Thymus (tissue), 11 donors: Measurements from ENCODE around the gene VEGFD. TPM values are rescaled to one million over a fixed set of nuclear protein-coding genes. Genes with fewer than 3 reads are reported as not detected.

Source experiments
- DNase-seq, 9 donors: peaks; one replicate each; pipeline ENCODE4 v3.0.0-alpha.2; 2013; ENCODE audit warnings: low spot score in 9 of 9, low read depth in 6 of 9, missing footprints in 1 of 9
- H3K27ac ChIP-seq, 2 donors: one replicate each; pipeline ENCODE4 v1.5.1; 2013; ENCODE audit warnings: control low read depth in 1 of 2, low read depth in 1 of 2, low read length in 1 of 2, mild to moderate bottlenecking in 1 of 2, moderate library complexity in 1 of 2
- H3K27me3 ChIP-seq, 2 donors: one replicate each; pipeline ENCODE4 v1.5.1; 2013; ENCODE audit warnings: low read length in 1 of 2; ENCODE audit not compliant: control insufficient read depth in 2 of 2, insufficient read depth in 1 of 2
- H3K36me3 ChIP-seq, 2 donors: one replicate each; pipeline ENCODE4 v1.5.1; 2013; ENCODE audit warnings: low read length in 1 of 2, mild to moderate bottlenecking in 1 of 2, moderate library complexity in 1 of 2; ENCODE audit not compliant: control insufficient read depth in 2 of 2, insufficient read depth in 2 of 2
- H3K4me1 ChIP-seq, 2 donors: one replicate each; pipeline ENCODE4 v1.5.1; 2013; ENCODE audit warnings: low read length in 2 of 2; ENCODE audit not compliant: control insufficient read depth in 2 of 2, insufficient read depth in 2 of 2
- H3K4me3 ChIP-seq, 2 donors: one replicate each; pipeline ENCODE4 v1.5.1; 2013; ENCODE audit warnings: low read length in 2 of 2, control low read depth in 1 of 2, mild to moderate bottlenecking in 1 of 2
- H3K9me3 ChIP-seq, 2 donors: one replicate each; pipeline ENCODE4 v1.5.1; 2013; ENCODE audit warnings: low read length in 1 of 2, mild to moderate bottlenecking in 1 of 2; ENCODE audit not compliant: control insufficient read depth in 2 of 2, insufficient read depth in 1 of 2
- WGBS: extraction: QIAGEN DNeasy Blood & Tissue Kit; methylation state at CpG from one replicate; pipeline ENCODE4 v1.1.7; 2013; 5-methylcytosine and 5-hydroxymethylcytosine counted together
- polyA plus RNA-seq: library from polyadenylated mRNA; stranded (reverse); fragments of 200-250 nt; gene quantifications from one replicate; pipeline ENCODE4 v1.2.3, GENCODE V29; 2013
- total RNA-seq: library from RNA; stranded (reverse); fragments of 120-200 nt; gene quantifications from one replicate; pipeline ENCODE4 v1.2.4, GENCODE V29; 2013
- donor health status: healthy.

VEGFD gene
- total and polyA plus RNA-seq, 2 donors = 0.05 to 0.64 TPM

GRCh38 chrX:15382813-15383212 is 1.4 kb downstream of the VEGFD start:
- 91% methylated on average over 8 of the region's 8 CpGs for WGBS

GRCh38 chrX:15376956-15377355 is 7.3 kb downstream of the VEGFD start:
- no peaks in the 10 kb centered on the region for H3K36me3 ChIP-seq
- no peaks in the 10 kb centered on the region for H3K9me3 ChIP-seq
- 97% methylated on average over 1 of the region's 1 CpG for WGBS
- no peaks in the 10 kb centered on the region for H3K27me3 ChIP-seq
- H3K4me3 ChIP-seq = no peak overlapping the region
- no peaks in the 10 kb centered on the region for H3K4me1 ChIP-seq
- H3K27ac ChIP-seq = no peak overlapping the region
- no peak for DNase-seq

More at GRCh38 chrX:15382813-15383212, 1.4 kb downstream of the VEGFD start:
- H3K4me1 ChIP-seq = no peaks in the 10 kb centered on the region
- no peak overlapping the region for H3K27ac ChIP-seq
- peak in 1 of 9 donors; percentile 21 for DNase-seq
- no peaks in the 10 kb centered on the region for H3K9me3 ChIP-seq
- no peak overlapping the region for H3K4me3 ChIP-seq
- H3K27me3 ChIP-seq = no peaks in the 10 kb centered on the region
- no peaks in the 10 kb centered on the region for H3K36me3 ChIP-seq

- H3K4me3 ChIP-seq = no peak overlapping the region
- WGBS = 96% methylated on average over 3 of the region's 3 CpGs
- H3K27me3 ChIP-seq = no peaks in the 10 kb centered on the region
Observed at GRCh38 chrX:15373976-15374375, 10.2 kb downstream of the VEGFD start.

GRCh38 chrX:15366506-15367352 is 17.5 kb downstream of the VEGFD start:
- WGBS = 49% methylated on average over 9 of the region's 9 CpGs
- Histone ChIP-seq H3K9me3 (no peaks in the 10 kb centered on the region), H3K36me3 (no peaks in the 10 kb centered on the region), H3K4me3 (no peak overlapping the region), H3K27ac (no peak overlapping the region), H3K4me1 (no peaks in the 10 kb centered on the region), H3K27me3 (no peaks in the 10 kb centered on the region)
- DNase-seq = no peak

More at GRCh38 chrX:15373976-15374375, 10.2 kb downstream of the VEGFD start:
- Histone ChIP-seq H3K27ac (no peak overlapping the region), H3K9me3 (no peaks in the 10 kb centered on the region), H3K36me3 (no peaks in the 10 kb centered on the region), H3K4me1 (no peaks in the 10 kb centered on the region)
- DNase-seq = no peak

GRCh38 chrX:15359701-15360100 is 24.5 kb downstream of the VEGFD start:
- H3K4me1 ChIP-seq = no peaks in the 10 kb centered on the region
- WGBS = 97% methylated on average over 2 of the region's 2 CpGs

GRCh38 chrX:15358533-15358932 is 25.7 kb downstream of the VEGFD start:
- Histone ChIP-seq H3K4me3 (no peak overlapping the region), H3K4me1 (no peaks in the 10 kb centered on the region), H3K36me3 (no peaks in the 10 kb centered on the region), H3K27ac (no peak overlapping the region), H3K27me3 (no peaks in the 10 kb centered on the region), H3K9me3 (no peaks in the 10 kb centered on the region)
- WGBS = 89% methylated on average over 2 of the region's 2 CpGs
- DNase-seq = no peak

More at GRCh38 chrX:15359701-15360100, 24.5 kb downstream of the VEGFD start:
- Histone ChIP-seq H3K4me3 (no peak overlapping the region), H3K27me3 (no peaks in the 10 kb centered on the region), H3K36me3 (no peaks in the 10 kb centered on the region), H3K9me3 (no peaks in the 10 kb centered on the region), H3K27ac (no peak overlapping the region)
- DNase-seq = no peak

- no peaks in the 10 kb centered on the region for H3K36me3 ChIP-seq
- no peak overlapping the region for H3K27ac ChIP-seq
- H3K27me3 ChIP-seq = no peaks in the 10 kb centered on the region
- DNase-seq = no peak
- no peak overlapping the region for H3K4me3 ChIP-seq
- no peaks in the 10 kb centered on the region for H3K4me1 ChIP-seq
- no peaks in the 10 kb centered on the region for H3K9me3 ChIP-seq
- WGBS = 90% methylated on average over 1 of the region's 1 CpG
Observed at GRCh38 chrX:15356444-15356843, 27.8 kb downstream of the VEGFD start.

GRCh38 chrX:15350329-15350996 is 33.8 kb downstream of the VEGFD start:
- Histone ChIP-seq H3K4me3 (no peak overlapping the region), H3K27ac (no peak overlapping the region), H3K36me3 (no peaks in the 10 kb centered on the region), H3K9me3 (no peaks in the 10 kb centered on the region), H3K27me3 (no peaks in the 10 kb centered on the region), H3K4me1 (no peaks in the 10 kb centered on the region)
- peak in 1 of 9 donors; percentile 8 for DNase-seq
- WGBS = 67% methylated on average over 8 of the region's 8 CpGs

GRCh38 chrX:15349046-15349445 is 35.2 kb downstream of the VEGFD start:
- Histone ChIP-seq H3K36me3 (no peaks in the 10 kb centered on the region), H3K9me3 (no peaks in the 10 kb centered on the region), H3K4me1 (no peaks in the 10 kb centered on the region), H3K4me3 (no peak overlapping the region), H3K27ac (no peak overlapping the region), H3K27me3 (peaks cover 0 to 4% of the 10 kb centered on the region in 2 donors)
- DNase-seq = peak in 5 of 9 donors; percentile 24 to 66 (median 26)
- WGBS = 36% methylated on average over 2 of the region's 2 CpGs
